Heart left ventricle (tissue), 13 donors: Measurements from ENCODE around the gene CR1L.
"Not testable (repeated sequence)": the region's sequence is repeated elsewhere in the genome, so short reads cannot be mapped to it uniquely, and the experiment has no call there.

Experiments
- CTCF ChIP-seq, 12 donors: fragments of 200-600 bp; sonication (generic) in 4 of 12; IDR thresholded peaks; one replicate each; pipeline versions ENCODE4 v1.5.0 to v1.8.0; 2018 to 2022; ENCODE audit warnings: antibody characterized with exemption in 12 of 12, mild to moderate bottlenecking in 5 of 12
- POLR2A ChIP-seq, 2 donors: fragments of 450-650 bp; IDR thresholded peaks; one replicate each; pipeline ENCODE4 v1.6.1; 2017; ENCODE audit warnings: antibody characterized with exemption in 2 of 2, mild to moderate bottlenecking in 2 of 2, moderate library complexity in 2 of 2
- donor health status: ischemic (EF 13 %, LVEDD 7.1; RV severe dilation, severe dysfunction).
- donor health status: DM: no; HTN: yes; CAD: no.
- donor health status: DM: no; HTN: no; CAD: no.
- donor health status: ischemic (EF 25% LVEDD 6.9; RV normal size, moderate dysfunction).
- donor health status: ischemic (EF 25% LVEDD 5.7; RV mildly dilated, moderate dysfunction).
- donor health status: ischemic (EF 35%, LVEDD 5.7; RV mildly dilated, moderate dysfunction).
- donor health status: nonischemic (EF 11% LVEDD 7.7; RV severe dilation, severe dysfunction).
- donor health status: DM: yes; HTN: yes; CAD: no.
- donor health status: PGD.
- donor health status: ischemic (EF 29% LVEDD 5.4; RV normal size, mild dysfunction).
- donor health status: nonischemic (EF 23%, LVEDD 6.1; RV moderate dilation, normal function).

DNA sequence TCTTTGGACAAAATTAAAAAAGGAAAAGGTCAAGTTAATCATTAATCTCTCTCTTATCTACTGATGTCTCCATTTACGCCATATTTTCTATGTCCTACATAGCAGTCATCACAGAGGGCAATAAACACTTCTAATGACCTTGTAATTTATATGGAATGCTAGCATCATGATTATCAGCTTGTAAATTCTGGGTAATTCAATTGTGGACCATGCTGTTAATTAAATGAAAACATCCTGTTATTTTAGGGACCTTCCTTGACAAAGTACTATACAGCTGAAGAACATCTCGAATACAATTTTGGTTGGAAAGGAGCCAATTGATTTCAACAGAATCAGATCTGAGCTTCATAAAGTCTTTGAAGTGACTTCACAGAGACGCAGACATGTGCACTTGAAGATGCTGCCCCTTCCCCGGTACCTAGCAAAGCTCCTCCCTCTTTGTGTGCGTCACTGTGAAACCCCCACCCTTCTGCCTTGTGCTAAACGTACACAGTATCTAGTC lies 93.3 kb downstream of the CR1L start:
- TF ChIP-seq CTCF, POLR2A (IDR thresholded peaks at IDR 0.05): not testable (repeated sequence)
